GM12878 (cell line): Measurements from ENCODE around the gene XPO6. TPM values are rescaled to one million over a fixed set of nuclear protein-coding genes. Genes with fewer than 3 reads are reported as not detected.

ENCODE experiments used
- ATF2 ChIP-seq: IDR thresholded peaks from 2 replicates; pipeline ENCODE4 v1.6.1; 2012; ENCODE audit warnings: low read length, inconsistent platforms
- CHD2 ChIP-seq: IDR thresholded peaks from 2 replicates; pipeline ENCODE4 v1.6.1; 2011; ENCODE audit warnings: low read depth, low read length, improper control_type of control experiment, borderline replicate concordance
- CUX1 ChIP-seq: IDR thresholded peaks from 2 replicates; pipeline ENCODE4 v1.6.1; 2012; ENCODE audit warnings: improper control_type of control experiment, low read depth, low read length; ENCODE audit not compliant: insufficient replicate concordance
- JUND ChIP-seq: IDR thresholded peaks from 2 replicates; pipeline ENCODE4 v1.6.1; 2012; ENCODE audit warnings: low read depth, mild to moderate bottlenecking, low read length, improper control_type of control experiment, moderate library complexity
- REST ChIP-seq: IDR thresholded peaks from 2 replicates; pipeline ENCODE4 v1.6.1; 2012; ENCODE audit warnings: mild to moderate bottlenecking, low read depth, low read length
- SMARCA5 ChIP-seq: fragments of 450-650 bp; IDR thresholded peaks from 2 replicates; pipeline ENCODE4 v1.6.1; 2017; ENCODE audit warnings: mild to moderate bottlenecking
- SPI1 ChIP-seq: IDR thresholded peaks from 2 replicates; pipeline ENCODE4 v1.6.1; 2011; ENCODE audit warnings: low read depth, mild to moderate bottlenecking, low read length, moderate library complexity, borderline replicate concordance; ENCODE audit not compliant: insufficient read depth
- YBX1 ChIP-seq: fragments of 450-650 bp; IDR thresholded peaks from 2 replicates; pipeline ENCODE4 v1.6.1; 2016; ENCODE audit warnings: antibody characterized with exemption
- ZSCAN29 ChIP-seq: fragments of 450-650 bp; IDR thresholded peaks from 2 replicates; pipeline ENCODE4 v1.6.1; 2017; ENCODE audit warnings: mild to moderate bottlenecking, moderate library complexity
- polyA plus RNA-seq, 11 experiments: library from polyadenylated mRNA; depleted of rRNA in 4 of 11; unstranded in 6 of 11; stranded (reverse) in 5 of 11; fragments of >200 nt; fragmentation: Nextera tagmentation in 4 of 11; fragmentation: Illumina TruSeq in 1 of 11; extraction: Ambion mirVana in 4 of 11; extraction: Trizol in 1 of 11; gene quantifications; 1 replicate in 1 of 11; 2 replicates in 10 of 11; pipeline versions ENCODE4 v1.2.1 to v1.2.3, GENCODE V29; 2011 to 2016; ENCODE audit warnings: inconsistent platforms in 2 of 11, missing spikeins in 2 of 11, low read depth in 1 of 11
- total RNA-seq, 4 experiments: library from RNA; depleted of rRNA in 3 of 4; stranded (reverse); fragments of >200 nt in 3 of 4; fragmentation: Illumina TruSeq in 1 of 4; extraction: Trizol in 1 of 4; gene quantifications; 2 replicates each; pipeline versions ENCODE4 v1.2.1 to v1.2.3, GENCODE V29; 2013 to 2021

The XPO6 gene
- total and polyA plus RNA-seq, 10 of the 15 experiments (the other 5 are each of a cell fraction or from before 2014, with no cell fraction given) = 9.9 to 246 (median 110) TPM

- no peak for TF ChIP-seq YBX1
- TF ChIP-seq CHD2 = no peak
- no peak for TF ChIP-seq CUX1
- TF ChIP-seq ATF2 = no peak
- no peak for TF ChIP-seq ZSCAN29
- TF ChIP-seq JUND = no peak
- TF ChIP-seq REST = no peak
- TF ChIP-seq SMARCA5 = no peak
- no peak for TF ChIP-seq SPI1
Observed at GRCh38 chr16:28052274-28053128, 159.3 kb downstream of the XPO6 start (continued).
